OCI-LY7 (cell line): Measurements from ENCODE around the gene GLB1L2. TPM values are rescaled to one million over a fixed set of nuclear protein-coding genes. Genes with fewer than 3 reads are reported as not detected.

Experiments used
- BruUV-seq: library from RNA; stranded (reverse); fragments of 400-500 nt; replicated peaks from 2 replicates; lab custom pipeline; 2021; lab: Mats Ljungman, UMichigan
- CTCF ChIA-PET: fragments of 300-600 bp; sonication (Branson Sonifier 250); formaldehyde crosslinking; loops from one replicate; lab custom pipeline; 2022; ENCODE audit warnings: antibody characterized with exemption; ENCODE audit not compliant: unreplicated experiment; lab: Charles Lee
- POLR2A ChIA-PET: fragments of 300-600 bp; sonication (Branson Sonifier 250); formaldehyde crosslinking; loops from one replicate; lab custom pipeline; 2022; ENCODE audit warnings: antibody characterized with exemption; lab: Charles Lee
- DNase-seq: peaks from one replicate; pipeline ENCODE4 v3.0.0-alpha.2; 2015; ENCODE audit warnings: low spot score
- H2AFZ ChIP-seq: fragments of 200-600 bp; sonication (generic), shearing (Covaris generic); 2 replicates; pipeline ENCODE4 v1.6.1; 2014; ENCODE audit warnings: mild to moderate bottlenecking, antibody characterized with exemption, low read length, moderate library complexity
- H3K27ac ChIP-seq: fragments of 200-600 bp; sonication (generic); 2 replicates; pipeline ENCODE4 v1.5.1; 2014; ENCODE audit warnings: mixed run types, low read depth, mild to moderate bottlenecking, moderate library complexity, low read length, inconsistent platforms; ENCODE audit not compliant: poor library complexity, severe bottlenecking
- H3K36me3 ChIP-seq: fragments of 200-600 bp; sonication (generic); 2 replicates; pipeline ENCODE4 v1.6.1; 2014; ENCODE audit warnings: mild to moderate bottlenecking, antibody characterized with exemption, low read length, moderate library complexity, mixed read lengths; ENCODE audit not compliant: insufficient read depth
- H3K4me1 ChIP-seq: fragments of 200-600 bp; sonication (generic); 2 replicates; pipeline ENCODE4 v1.5.1; 2014; ENCODE audit warnings: mild to moderate bottlenecking, low read length; ENCODE audit not compliant: insufficient read depth, poor library complexity, severe bottlenecking
- H3K4me2 ChIP-seq: fragments of 200-600 bp; sonication (generic); 2 replicates; pipeline ENCODE4 v1.6.1; 2014; ENCODE audit warnings: mild to moderate bottlenecking, low read length
- H3K4me3 ChIP-seq: fragments of 200-600 bp; sonication (generic); 2 replicates; pipeline ENCODE4 v1.5.1; 2014; ENCODE audit warnings: mild to moderate bottlenecking, low read depth, low read length; ENCODE audit not compliant: poor library complexity, severe bottlenecking
- H3K79me2 ChIP-seq: fragments of 200-600 bp; sonication (generic); 2 replicates; pipeline ENCODE4 v1.6.1; 2016; ENCODE audit warnings: low read depth, mild to moderate bottlenecking, low read length, moderate library complexity, mixed read lengths; ENCODE audit not compliant: insufficient read depth
- H3K9me2 ChIP-seq: fragments of 200-600 bp; sonication (generic); 2 replicates; pipeline ENCODE4 v1.6.1; 2016; ENCODE audit warnings: mild to moderate bottlenecking, low read length, mixed read lengths; ENCODE audit not compliant: insufficient read depth
- H3K9me3 ChIP-seq: fragments of 200-600 bp; sonication (generic); 2 replicates; pipeline ENCODE4 v1.6.1; 2014; ENCODE audit warnings: mild to moderate bottlenecking, mixed run types, low read length, mixed read lengths
- H4K20me1 ChIP-seq: fragments of 200-600 bp; sonication (generic); 2 replicates; pipeline ENCODE4 v1.6.1; 2014; ENCODE audit warnings: mild to moderate bottlenecking, antibody characterized with exemption, low read length, moderate library complexity, mixed read lengths; ENCODE audit not compliant: insufficient read depth
- EZH2phosphoT487 ChIP-seq: fragments of 200-600 bp; sonication (generic); IDR thresholded peaks from 2 replicates; pipeline ENCODE4 v1.6.1; 2018; ENCODE audit warnings: low read depth, borderline replicate concordance, mild to moderate bottlenecking, mixed run types, antibody characterized with exemption, low read length, moderate library complexity, mixed read lengths
- intact Hi-C: fragments of 100-400 bp; cut with micrococcal nuclease; formaldehyde crosslinking; loops from one replicate; pipeline ENCODE4 v1.10.0; 2022; ENCODE audit not compliant: unreplicated experiment
- total RNA-seq, 2 experiments: library from RNA; depleted of rRNA in 1 of 2; stranded (reverse); fragments of >200 nt in 1 of 2; shearing (Covaris generic) in 1 of 2; gene quantifications; 2 replicates each; pipeline ENCODE4 v1.2.3, GENCODE V29; 2014 to 2022
- TF ChIP-seq, protein P1 (sequence below): fragments of 200-600 bp; sonication (generic); conservative IDR thresholded peaks from 2 replicates; pipeline ENCODE4 v1.5.1; 2014; ENCODE audit warnings: mild to moderate bottlenecking, antibody characterized with exemption, low read length, moderate library complexity, mixed read lengths

Gene GLB1L2
- total RNA-seq, 2 experiments from 2014 or later: not detected

DNA sequence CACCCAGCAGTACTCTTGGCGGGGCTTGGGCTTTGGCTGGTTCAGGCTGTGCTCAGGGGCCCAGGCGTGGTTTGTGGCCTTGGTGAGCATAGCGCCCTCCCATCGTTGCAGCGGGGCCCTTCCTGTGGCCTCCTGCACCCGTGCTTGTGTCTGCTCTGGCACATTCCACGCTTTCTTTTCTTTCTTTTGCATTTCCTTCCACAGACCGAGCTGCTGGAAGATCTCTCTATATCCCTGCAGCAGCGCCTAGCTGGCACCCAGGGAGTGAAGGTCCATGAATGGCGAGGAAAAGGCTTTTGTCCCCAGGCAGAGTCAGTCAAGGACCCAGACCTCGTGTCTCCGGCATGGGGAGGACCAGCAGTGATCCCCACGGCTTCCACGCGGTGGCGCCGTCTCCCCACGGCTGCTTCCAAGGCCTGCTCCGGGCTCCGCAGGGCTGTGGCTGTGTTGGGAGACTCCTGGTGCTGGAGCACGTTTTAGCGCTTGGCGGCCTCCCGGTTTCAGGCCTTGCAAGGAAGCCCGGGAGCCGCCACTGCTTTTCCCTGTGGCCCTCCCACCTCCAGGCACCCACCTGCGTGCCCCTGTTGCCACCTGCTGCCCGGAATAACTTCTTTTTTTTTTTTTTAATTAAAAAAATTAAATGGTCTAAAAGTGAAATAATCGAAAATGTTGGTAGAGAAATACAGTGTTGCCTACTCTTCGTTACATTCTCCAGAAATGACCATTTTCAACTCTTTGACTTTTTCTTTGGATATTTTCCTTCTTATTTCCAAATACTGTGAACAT lies 28.5 kb downstream of the GLB1L2 start:
- CTCF ChIA-PET: no interaction called here
- Histone ChIP-seq H3K36me3 (no peaks in the 10 kb centered on the region), H3K9me3 (no peaks in the 10 kb centered on the region), H3K79me2 (no peaks in the 10 kb centered on the region), H4K20me1 (no peaks in the 10 kb centered on the region), H3K9me2 (no peaks in the 10 kb centered on the region), H3K4me3 (no peak overlapping the region), H3K27ac (no peak overlapping the region), H3K4me2 (no peak overlapping the region), H3K4me1 (no peaks in the 10 kb centered on the region), H2AFZ (no peak overlapping the region)
- POLR2A ChIA-PET: no interaction called here
- TF ChIP-seq EZH2phosphoT487: no peak
- TF ChIP-seq, protein P1, sequence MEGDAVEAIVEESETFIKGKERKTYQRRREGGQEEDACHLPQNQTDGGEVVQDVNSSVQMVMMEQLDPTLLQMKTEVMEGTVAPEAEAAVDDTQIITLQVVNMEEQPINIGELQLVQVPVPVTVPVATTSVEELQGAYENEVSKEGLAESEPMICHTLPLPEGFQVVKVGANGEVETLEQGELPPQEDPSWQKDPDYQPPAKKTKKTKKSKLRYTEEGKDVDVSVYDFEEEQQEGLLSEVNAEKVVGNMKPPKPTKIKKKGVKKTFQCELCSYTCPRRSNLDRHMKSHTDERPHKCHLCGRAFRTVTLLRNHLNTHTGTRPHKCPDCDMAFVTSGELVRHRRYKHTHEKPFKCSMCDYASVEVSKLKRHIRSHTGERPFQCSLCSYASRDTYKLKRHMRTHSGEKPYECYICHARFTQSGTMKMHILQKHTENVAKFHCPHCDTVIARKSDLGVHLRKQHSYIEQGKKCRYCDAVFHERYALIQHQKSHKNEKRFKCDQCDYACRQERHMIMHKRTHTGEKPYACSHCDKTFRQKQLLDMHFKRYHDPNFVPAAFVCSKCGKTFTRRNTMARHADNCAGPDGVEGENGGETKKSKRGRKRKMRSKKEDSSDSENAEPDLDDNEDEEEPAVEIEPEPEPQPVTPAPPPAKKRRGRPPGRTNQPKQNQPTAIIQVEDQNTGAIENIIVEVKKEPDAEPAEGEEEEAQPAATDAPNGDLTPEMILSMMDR: peak; percentile 79
- intact Hi-C loops: no loop called here
- BruUV-seq: no TSS peak
- peak; percentile 39 for DNase-seq

- H3K9me2 ChIP-seq: no peaks in the 10 kb centered on the region
- intact Hi-C loops: no loop called here
- no peak overlapping the region for H2AFZ ChIP-seq
- no peaks in the 10 kb centered on the region for H3K9me3 ChIP-seq
- ChIA-PET POLR2A (no interaction called here), CTCF (no interaction called here)
- H3K4me3 ChIP-seq: no peak overlapping the region
- no peak overlapping the region for H3K4me2 ChIP-seq
- no peak for TF ChIP-seq EZH2phosphoT487
- TF ChIP-seq, protein P1: no peak
- H3K79me2 ChIP-seq: no peaks in the 10 kb centered on the region
- H4K20me1 ChIP-seq: no peaks in the 10 kb centered on the region
- H3K4me1 ChIP-seq: no peaks in the 10 kb centered on the region
- BruUV-seq: no TSS peak
- DNase-seq: no peak
- no peaks in the 10 kb centered on the region for H3K36me3 ChIP-seq
- no peak overlapping the region for H3K27ac ChIP-seq
Observed at GRCh38 chr11:134361661-134362060, 29.9 kb downstream of the GLB1L2 start.

DNA sequence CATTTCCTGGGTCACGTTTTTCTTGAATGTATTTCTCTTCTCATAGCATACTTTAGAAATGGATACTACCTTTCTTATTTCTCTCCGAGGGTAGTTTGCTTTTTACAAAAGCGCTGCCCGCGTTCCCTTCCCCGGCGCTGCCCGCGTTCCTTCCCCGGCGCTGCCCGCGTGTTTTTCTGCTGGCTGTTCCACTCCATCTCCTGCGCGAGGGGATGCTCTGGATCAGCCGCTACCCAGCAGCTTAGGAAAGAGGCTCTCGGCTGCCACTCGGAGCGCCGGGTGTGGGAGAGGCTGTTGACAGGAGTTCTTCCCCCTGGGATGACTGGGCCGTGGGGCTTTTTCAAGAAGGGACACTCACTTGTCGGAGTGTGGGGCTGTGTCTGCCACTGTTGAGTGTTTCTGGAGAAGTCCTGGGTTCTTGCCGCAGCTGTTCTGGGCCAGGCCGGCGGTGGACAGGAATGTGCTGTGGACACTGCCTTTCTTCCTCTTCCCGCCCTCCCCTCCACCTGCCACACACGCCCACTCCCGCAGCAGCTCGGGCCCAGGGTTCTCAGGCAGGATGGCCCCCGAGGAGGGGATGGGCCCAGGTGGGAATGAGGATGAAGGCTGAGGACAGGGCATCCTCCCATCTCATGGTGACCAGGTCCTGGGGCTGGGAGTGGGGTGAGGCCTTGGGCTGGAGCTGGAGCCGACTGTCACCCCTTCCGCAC lies 30.6 kb downstream of the GLB1L2 start:
- Histone ChIP-seq H2AFZ (no peak overlapping the region), H3K9me2 (no peaks in the 10 kb centered on the region), H3K4me3 (no peak overlapping the region), H3K36me3 (no peaks in the 10 kb centered on the region), H3K27ac (no peak overlapping the region), H4K20me1 (no peaks in the 10 kb centered on the region), H3K4me2 (no peak overlapping the region), H3K4me1 (no peaks in the 10 kb centered on the region), H3K79me2 (no peaks in the 10 kb centered on the region), H3K9me3 (no peaks in the 10 kb centered on the region)
- intact Hi-C loops: no loop called here
- no peak for DNase-seq
- TF ChIP-seq, protein P1: no peak
- no peak for TF ChIP-seq EZH2phosphoT487
- no TSS peak for BruUV-seq
- CTCF ChIA-PET: no interaction called here
- POLR2A ChIA-PET: no interaction called here
